GM20000 (cell line): ENCODE results near the gene SKI.

Experiments used
- DNase-seq: peaks from one replicate; pipeline ENCODE4 v3.0.0; 2012; ENCODE audit warnings: low spot score
- CTCF ChIP-seq: IDR thresholded peaks from 2 replicates; pipeline ENCODE4 v1.5.1; 2012; ENCODE audit warnings: mild to moderate bottlenecking, control low read depth; ENCODE audit errors: extremely low read depth, missing control alignments

The SKI gene

GRCh38 chr1:2275796-2276536 lies 47.8 kb downstream of the SKI start:
- TF ChIP-seq CTCF: no peak
- no peak for DNase-seq

GRCh38 chr1:2276803-2277580 lies 48.9 kb downstream of the SKI start:
- no peak for DNase-seq
- TF ChIP-seq CTCF: no peak

- DNase-seq: no peak
- TF ChIP-seq CTCF: no peak
Observed at GRCh38 chr1:2277741-2278488, 49.8 kb downstream of the SKI start.

- DNase-seq: no peak
- no peak for TF ChIP-seq CTCF
Observed at GRCh38 chr1:2278591-2279209, 50.6 kb downstream of the SKI start.

GRCh38 chr1:2279210-2279639 lies 51.1 kb downstream of the SKI start:
- DNase-seq: no peak
- TF ChIP-seq CTCF: no peak

GRCh38 chr1:2279817-2280216 lies 51.7 kb downstream of the SKI start:
- TF ChIP-seq CTCF: no peak
- DNase-seq: no peak
